ENCODE measurements around the gene PHF20.

The PHF20 gene

DNA sequence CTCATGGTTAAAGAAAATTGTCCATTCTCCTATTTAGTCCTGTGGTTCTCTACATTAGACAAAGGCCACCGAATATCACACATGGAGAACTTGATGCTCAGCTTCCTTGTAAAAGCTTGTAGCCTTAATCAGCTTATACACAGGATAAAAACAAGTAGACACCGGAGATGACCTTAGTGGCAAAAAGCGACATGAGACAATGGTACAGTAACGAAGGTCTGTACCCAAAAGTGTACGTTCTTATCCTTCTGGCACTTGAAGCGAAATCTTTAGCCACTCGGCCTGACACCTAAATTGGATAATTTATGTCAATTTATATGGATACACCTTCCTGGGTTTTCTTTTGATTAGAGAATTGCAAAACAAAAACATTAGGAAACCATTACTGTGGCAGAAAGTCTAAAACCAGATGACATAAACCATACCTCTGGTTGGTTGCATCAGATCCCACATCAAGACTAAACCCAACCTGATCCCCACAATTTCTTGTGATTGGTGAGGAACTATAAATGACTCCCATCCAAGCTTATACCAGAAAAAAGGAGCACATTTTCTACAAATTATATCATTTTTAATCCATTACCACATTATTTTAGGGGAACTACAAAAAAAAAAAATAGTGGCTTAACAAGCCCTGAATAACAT is 35.9 kb upstream of the PHF20 start:
- Histone ChIP-seq H3K27me3 (ENCODE audit: control insufficient read depth, insufficient read depth, low read length) (no peaks in the 10 kb centered on the region), H3K9ac (no peak overlapping the region), H3K4me2 (ENCODE audit: low read length) (no peak overlapping the region), H2AFZ (no peak overlapping the region), H3K27ac (no peak overlapping the region), H3K79me2 (peaks cover 76% of the 10 kb centered on the region), H3K9me3 (ENCODE audit: control insufficient read depth, low read length) (no peaks in the 10 kb centered on the region), H3K36me3 (ENCODE audit: control insufficient read depth, insufficient read depth, low read length) (no peaks in the 10 kb centered on the region), H3K4me1 (peaks cover 29% of the 10 kb centered on the region), H3K4me3 (ENCODE audit: low read depth, low read length) (peak overlapping the region; percentile 9)
- TF ChIP-seq, protein P1, sequence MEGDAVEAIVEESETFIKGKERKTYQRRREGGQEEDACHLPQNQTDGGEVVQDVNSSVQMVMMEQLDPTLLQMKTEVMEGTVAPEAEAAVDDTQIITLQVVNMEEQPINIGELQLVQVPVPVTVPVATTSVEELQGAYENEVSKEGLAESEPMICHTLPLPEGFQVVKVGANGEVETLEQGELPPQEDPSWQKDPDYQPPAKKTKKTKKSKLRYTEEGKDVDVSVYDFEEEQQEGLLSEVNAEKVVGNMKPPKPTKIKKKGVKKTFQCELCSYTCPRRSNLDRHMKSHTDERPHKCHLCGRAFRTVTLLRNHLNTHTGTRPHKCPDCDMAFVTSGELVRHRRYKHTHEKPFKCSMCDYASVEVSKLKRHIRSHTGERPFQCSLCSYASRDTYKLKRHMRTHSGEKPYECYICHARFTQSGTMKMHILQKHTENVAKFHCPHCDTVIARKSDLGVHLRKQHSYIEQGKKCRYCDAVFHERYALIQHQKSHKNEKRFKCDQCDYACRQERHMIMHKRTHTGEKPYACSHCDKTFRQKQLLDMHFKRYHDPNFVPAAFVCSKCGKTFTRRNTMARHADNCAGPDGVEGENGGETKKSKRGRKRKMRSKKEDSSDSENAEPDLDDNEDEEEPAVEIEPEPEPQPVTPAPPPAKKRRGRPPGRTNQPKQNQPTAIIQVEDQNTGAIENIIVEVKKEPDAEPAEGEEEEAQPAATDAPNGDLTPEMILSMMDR (IDR thresholded peaks at IDR 0.05): no peak

DNA sequence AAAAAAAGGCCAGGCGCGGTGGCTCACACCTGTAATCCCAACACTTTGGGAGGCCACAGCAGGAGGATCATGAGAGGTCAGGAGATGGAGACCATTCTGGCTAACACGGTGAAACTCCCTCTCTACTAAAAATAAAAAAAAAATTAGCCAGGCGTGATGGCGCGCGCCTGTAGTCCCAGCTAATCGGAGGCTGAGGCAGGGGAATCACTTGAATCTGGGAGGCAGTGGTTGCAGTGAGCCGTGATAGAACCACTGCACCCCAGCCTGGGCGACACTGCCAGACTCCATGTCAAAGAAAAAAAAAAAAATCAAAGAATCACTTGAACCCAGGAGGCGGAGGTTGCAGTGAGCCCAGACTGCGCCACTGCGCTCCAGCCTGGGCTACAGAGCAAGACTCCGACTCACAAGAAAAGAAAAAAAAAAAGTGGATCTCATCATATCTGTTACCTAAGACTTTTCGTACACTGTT is 33.9 kb upstream of the PHF20 start:
- no peak overlapping the region for H3K4me2 ChIP-seq (ENCODE audit: low read length)
- H3K9ac ChIP-seq: no peak overlapping the region
- no peaks in the 10 kb centered on the region for H3K9me3 ChIP-seq (ENCODE audit: control insufficient read depth, low read length)
- no peaks in the 10 kb centered on the region for H3K27me3 ChIP-seq (ENCODE audit: control insufficient read depth, insufficient read depth, low read length)
- peaks cover 29% of the 10 kb centered on the region for H3K4me1 ChIP-seq
- H3K36me3 ChIP-seq (ENCODE audit: control insufficient read depth, insufficient read depth, low read length): no peaks in the 10 kb centered on the region
- no peak overlapping the region for H2AFZ ChIP-seq
- H3K4me3 ChIP-seq (ENCODE audit: low read depth, low read length): no peak overlapping the region
- no peak overlapping the region for H3K27ac ChIP-seq
- TF ChIP-seq, protein P1 (IDR thresholded peaks at IDR 0.05): no peak
- peaks cover 68% of the 10 kb centered on the region for H3K79me2 ChIP-seq

DNA sequence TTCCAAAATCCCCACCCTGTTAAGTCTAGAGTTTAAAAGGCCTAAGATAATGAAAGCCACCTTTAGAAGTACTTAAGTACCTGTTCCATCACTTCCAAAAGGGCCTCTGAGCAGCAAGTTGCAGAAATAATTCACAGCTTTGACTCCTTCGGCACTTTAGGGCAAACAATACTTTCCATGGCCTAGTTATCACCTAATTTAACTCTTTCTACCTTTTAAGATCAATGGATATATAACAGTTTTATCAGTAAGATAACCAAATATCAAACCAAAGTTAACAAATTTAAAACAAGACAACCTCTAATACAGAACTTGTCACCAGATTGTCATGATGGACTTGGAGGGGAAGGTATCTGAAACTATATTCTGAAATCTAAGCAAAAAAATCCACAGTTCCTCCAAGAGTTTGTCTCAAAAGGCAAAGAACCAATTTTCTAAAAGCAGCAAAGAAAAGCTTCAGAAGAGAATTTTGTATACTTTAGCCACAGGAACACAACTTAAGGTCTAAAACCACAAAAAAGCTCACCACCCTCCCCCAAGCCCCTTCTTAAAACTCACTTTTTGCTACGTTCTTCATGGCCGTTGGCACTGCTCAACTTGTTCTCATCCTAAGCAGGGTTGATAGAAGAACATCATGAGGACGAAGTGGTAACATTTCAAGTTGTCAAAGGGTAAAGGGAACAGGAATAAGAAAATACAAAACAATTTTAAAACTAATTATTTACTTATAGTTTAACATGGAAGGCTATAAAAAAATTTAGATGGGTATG is 33.2 kb upstream of the PHF20 start:
- no peak overlapping the region for H3K4me2 ChIP-seq (ENCODE audit: low read length)
- H3K36me3 ChIP-seq (ENCODE audit: control insufficient read depth, insufficient read depth, low read length): no peaks in the 10 kb centered on the region
- H3K4me3 ChIP-seq (ENCODE audit: low read depth, low read length): no peak overlapping the region
- no peaks in the 10 kb centered on the region for H3K9me3 ChIP-seq (ENCODE audit: control insufficient read depth, low read length)
- H2AFZ ChIP-seq: no peak overlapping the region
- no peaks in the 10 kb centered on the region for H3K27me3 ChIP-seq (ENCODE audit: control insufficient read depth, insufficient read depth, low read length)
- H3K4me1 ChIP-seq: peaks cover 35% of the 10 kb centered on the region
- no peak overlapping the region for H3K9ac ChIP-seq
- peaks cover 63% of the 10 kb centered on the region for H3K79me2 ChIP-seq
- H3K27ac ChIP-seq: no peak overlapping the region
- TF ChIP-seq, protein P1 (IDR thresholded peaks at IDR 0.05): no peak

DNA sequence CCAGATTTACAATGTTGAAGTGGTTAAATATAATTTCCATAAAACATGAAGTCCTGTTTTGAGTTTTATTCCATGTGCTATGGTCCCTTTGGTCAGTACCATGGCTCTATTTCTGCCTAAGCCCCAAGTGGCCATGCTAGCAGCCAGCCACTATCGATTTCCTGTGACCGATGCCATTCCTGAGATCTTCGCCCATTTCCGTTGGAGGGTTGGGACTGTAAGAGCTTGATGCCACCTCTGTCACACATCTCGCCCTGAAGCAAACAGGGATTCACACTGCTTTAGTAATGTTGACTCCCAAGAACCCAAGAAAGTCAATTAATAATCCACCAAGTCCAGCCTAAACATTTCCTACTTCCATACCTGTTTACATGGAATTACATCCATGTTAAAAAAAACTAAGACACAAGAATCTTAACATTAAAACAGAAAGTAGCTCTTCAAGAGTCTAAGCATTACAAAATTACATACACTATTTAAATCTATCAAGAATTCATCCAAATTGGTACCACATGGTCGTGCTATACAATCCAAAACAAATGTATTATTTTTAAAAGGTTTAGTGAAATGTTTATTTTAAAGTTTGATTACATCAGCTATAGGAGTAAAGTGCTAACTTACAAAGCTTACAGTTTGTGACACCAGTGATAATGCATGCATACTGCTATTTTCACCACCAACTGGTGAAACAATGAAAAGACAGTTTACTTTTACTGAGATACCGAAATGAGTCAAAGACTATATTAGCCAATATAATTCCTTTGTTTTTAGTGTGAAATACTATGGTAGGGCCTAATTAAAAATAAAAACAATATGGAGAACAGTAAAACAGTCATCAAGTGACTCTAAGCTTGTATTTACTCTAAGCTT is 32.3 kb upstream of the PHF20 start:
- no peak overlapping the region for H3K9ac ChIP-seq
- peaks cover 55% of the 10 kb centered on the region for H3K79me2 ChIP-seq
- no peak overlapping the region for H2AFZ ChIP-seq
- H3K27me3 ChIP-seq (ENCODE audit: control insufficient read depth, insufficient read depth, low read length): no peaks in the 10 kb centered on the region
- peaks cover 32% of the 10 kb centered on the region for H3K4me1 ChIP-seq
- H3K9me3 ChIP-seq (ENCODE audit: control insufficient read depth, low read length): no peaks in the 10 kb centered on the region
- H3K36me3 ChIP-seq (ENCODE audit: control insufficient read depth, insufficient read depth, low read length): no peaks in the 10 kb centered on the region
- H3K4me2 ChIP-seq (ENCODE audit: low read length): peak overlapping the region; percentile 72
- no peak overlapping the region for H3K27ac ChIP-seq
- TF ChIP-seq, protein P1 (IDR thresholded peaks at IDR 0.05): peak; percentile 14
- peak overlapping the region; percentile 99 for H3K4me3 ChIP-seq (ENCODE audit: low read depth, low read length)
